ENCODE results near the gene SLC25A10.

GRCh38 chr17:81682565-81683207 is 29.4 kb upstream of the SLC25A10 start:
- TF ChIP-seq YY1 (IDR thresholded peaks at IDR 0.05; ENCODE audit: insufficient read depth, insufficient read length) (no peak), ZNF274 (IDR thresholded peaks at IDR 0.05; ENCODE audit: low read depth, low read length) (no peak)

All from NT2/D1 (cell line).